Liver (tissue), 3 donors: ENCODE data around the gene LATS2.

ENCODE experiments used
- CTCF ChIP-seq: fragments of 150-350 bp; IDR thresholded peaks from 2 replicates; pipeline ENCODE4 v1.5.1; 2017; ENCODE audit warnings: improper control_type of control experiment, low read depth, low read length; ENCODE audit not compliant: missing input control
- MAX ChIP-seq: IDR thresholded peaks from 2 replicates; pipeline ENCODE4 v1.6.1; 2016; ENCODE audit warnings: antibody characterized with exemption
- RAD21 ChIP-seq, 2 donors: IDR thresholded peaks; 2 replicates each; pipeline ENCODE4 v1.6.1; 2016; ENCODE audit warnings: antibody characterized with exemption in 2 of 2, mild to moderate bottlenecking in 2 of 2
- donor health status: healthy.
- donor health status: healthy.

GRCh38 chr13:21088534-21088933, 27.1 kb upstream of the LATS2 start:
- TF ChIP-seq RAD21 (IDR thresholded peaks at IDR 0.05) (no peak), MAX (no peak), CTCF (no peak)
